GM10847 (cell line): ENCODE data around the gene VSNL1.

Experiments
- POLR2A ChIP-seq: IDR thresholded peaks from 2 replicates; pipeline ENCODE4 v1.6.1; 2011; ENCODE audit not compliant: insufficient read length; ENCODE audit errors: extremely low read depth

Gene VSNL1

DNA sequence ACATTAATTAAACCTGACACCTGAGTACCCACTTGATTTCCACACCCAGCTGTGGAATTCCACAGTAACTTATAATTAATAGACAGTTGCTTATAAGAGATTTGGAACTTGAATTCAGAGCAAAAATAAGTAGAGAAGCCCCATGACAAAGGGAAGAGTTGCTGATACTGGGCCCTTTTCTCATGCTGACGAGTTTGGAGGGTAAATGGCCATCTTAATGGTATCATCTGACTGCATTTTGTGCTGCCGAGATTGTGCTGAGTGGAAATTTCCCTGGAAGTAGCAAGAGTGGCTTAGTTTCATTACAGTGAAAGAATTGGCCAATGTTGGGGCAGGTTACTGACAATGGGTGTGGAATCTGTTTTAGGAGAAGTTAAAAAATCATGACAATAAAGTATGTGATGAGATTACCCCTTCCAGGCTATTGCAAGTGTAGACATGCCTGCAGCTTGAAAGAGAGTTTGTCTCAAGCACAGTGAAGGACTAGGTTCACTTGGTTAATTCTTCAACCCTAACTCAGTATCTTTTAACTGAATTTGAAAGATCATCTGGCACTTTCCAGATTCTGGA is 49.9 kb downstream of the VSNL1 start:
- no peak for TF ChIP-seq POLR2A

DNA sequence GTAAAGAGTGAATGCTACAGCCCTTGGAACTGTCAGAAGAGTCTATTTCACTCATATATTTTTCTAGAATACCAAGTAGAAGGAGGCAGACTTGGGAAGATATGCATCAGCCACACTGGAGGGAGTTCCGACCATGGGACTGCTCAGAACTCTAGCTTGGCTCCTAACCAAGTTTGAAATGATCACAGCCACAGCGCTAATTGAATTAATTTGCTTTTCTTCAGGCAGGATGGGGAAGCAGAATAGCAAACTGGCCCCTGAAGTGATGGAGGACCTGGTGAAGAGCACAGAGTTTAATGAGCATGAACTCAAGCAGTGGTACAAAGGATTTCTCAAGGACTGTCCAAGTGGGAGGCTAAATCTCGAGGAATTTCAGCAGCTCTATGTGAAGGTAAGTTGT is 51.4 kb downstream of the VSNL1 start:
- TF ChIP-seq POLR2A, result no peak

DNA sequence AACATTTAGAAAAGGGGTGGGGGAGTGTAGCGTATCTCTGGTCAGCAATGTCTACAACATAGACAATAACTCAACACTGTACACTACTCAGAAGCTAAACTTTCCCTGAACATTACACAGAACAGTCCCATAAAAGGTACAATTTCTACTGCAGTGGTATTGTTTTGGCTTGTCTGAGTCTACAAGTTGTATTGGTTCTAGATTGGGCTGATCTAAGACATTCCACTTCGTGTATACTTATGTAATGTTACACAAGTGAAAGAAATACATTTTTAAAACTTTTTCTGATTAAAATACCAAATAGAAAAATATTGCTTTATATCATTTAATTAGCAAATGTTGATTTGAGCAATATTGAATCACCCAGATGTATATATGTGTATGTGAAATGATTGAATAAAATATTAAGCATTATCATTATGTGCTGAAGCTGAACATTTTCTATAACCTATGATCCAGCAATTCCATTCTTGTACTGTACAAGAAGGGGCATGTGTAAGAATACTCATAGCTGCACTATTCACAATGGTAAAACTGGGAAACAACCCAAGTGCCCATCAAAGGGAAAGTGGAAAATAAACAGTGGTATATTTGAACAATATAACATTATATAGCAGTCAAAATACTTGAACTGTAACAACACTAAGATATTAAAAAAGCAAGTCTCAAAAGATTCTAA is 52.4 kb downstream of the VSNL1 start:
- no peak for TF ChIP-seq POLR2A

DNA sequence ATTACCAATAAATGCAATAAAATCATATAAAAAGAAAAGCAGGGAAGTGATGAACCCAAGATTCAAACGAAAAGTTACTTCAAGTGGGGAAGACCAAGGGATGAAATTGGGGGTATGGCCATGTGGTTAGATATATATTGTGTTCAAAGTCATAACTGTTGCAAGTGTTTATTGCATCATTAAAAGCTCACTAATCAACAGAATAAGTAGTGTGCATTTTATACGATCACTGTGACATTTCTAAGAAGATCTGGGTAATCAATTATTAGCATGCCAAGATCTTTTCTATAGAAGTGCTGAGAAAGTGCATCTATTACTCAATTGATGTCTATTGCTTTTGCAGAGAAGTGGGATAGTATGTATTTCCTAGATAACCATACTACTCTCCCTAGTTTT is 52.9 kb downstream of the VSNL1 start:
- no peak for TF ChIP-seq POLR2A

DNA sequence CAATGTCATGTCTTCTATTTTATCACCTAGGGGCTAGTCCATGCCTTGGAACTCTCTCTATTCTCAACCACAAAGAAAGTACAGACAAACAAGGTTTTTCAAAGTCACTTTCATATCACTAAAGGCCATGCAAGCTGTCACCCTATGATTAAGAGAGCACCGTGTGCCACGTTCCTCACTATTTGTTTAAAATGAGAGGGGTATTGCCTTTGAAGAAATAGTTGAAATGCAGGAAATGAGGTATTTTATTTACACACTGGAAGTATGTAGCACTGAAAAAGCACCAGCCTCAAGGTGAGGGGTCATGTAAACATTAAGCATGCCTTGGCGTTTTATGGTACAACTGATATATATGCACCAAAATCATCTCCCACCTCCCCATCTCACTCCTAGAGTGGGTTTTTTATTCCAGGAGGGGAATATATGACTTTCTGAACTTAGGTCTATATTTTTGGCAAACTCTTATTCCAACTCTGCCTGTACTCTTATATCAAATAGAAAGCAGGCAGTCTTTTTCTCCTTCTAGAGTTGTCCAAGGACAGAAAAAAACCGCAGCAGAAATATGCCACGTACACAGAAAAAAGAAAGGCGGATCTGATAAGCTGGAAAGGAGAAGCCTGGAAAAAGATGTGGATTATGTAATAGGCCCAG is 53.5 kb downstream of the VSNL1 start:
- no peak for TF ChIP-seq POLR2A

DNA sequence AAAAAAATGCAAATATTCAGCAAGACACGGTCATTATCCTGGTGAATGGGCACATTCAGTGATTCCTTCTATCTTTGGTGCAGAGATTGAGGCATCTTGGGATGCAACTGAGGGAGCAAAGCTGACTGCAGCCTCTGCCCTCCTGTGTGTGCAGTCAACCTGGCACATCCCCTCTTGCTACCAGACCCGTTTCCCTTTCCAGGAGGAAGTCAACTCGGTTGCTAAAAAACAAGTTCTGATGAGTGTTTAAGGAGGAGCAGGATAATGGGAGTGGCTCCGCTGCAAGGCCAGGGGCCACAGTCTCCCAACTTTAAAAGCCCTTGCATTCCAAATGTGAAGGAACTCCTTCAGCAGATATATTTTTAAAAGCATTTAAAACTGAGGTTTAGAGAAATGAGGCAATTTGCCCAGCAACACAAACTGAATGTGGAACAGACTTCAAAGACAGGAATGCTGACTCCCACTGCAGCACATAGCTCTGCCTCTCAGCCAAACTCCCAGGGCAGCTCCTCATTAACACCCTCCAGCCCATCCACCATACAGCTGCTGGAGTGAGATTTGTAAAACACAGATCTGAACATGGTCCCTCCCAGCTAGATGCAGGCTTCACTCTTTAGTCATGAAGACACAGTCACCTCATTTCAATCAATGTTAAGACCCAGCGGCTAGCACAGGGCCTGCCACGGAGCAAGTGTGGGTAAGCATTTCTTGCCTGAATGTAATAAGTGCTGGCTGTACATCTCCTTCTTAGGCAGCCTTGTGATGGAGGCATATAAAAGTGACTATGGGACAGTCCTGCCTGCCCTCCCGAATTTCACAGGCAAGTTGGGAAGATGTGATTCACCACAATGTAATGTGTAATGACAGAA is 54.3 kb downstream of the VSNL1 start:
- TF ChIP-seq POLR2A, result no peak

DNA sequence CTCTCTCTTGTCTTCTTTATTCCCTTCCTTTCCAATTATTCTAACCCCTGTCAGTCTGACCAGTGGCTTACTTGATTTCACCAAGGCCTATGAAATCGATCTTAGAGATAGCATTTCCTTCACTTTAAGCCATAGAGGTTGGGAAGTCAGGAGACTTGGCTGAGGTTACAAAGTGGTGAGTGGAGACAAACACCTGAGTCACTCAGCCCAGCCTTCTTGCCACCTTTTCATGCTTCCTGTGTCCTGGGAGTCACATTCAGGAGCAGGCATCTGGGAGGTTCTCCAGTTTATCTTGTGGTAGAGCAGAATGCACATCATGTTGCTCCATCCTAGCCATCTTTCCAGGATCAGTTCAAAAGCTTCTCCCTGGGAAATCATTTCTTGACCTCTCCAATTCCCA is 59.1 kb downstream of the VSNL1 start:
- TF ChIP-seq POLR2A, result no peak

DNA sequence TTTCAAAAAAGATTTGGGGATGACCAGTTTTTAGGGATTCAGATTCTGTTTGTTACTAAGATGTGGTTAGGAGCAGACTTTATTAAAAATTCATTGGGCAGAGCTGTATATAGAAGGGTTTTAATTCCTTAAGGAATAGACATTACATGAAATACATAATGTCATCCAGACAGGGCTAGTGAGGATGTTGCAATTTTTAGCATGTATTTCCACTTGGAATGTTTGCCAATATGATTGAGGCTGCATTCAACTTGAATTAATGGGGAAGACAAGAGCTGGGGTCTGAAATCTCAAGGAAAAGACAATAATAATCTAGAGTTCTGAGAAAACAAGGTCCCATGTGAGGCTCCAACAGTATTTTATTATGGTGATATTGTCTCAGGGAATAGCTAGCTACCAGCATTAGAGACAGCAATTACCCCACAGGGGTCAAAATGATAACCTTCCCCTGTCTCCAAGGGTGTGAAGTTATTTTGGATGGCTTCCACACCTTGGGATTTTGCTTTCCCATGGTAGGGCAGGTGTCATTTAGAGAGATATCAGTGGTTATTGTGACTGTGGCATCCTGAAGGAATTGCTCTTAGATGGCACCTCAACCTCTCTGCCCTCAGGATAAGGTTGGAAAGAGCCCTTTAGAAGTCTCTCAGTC is 60.2 kb downstream of the VSNL1 start:
- TF ChIP-seq POLR2A, result no peak

DNA sequence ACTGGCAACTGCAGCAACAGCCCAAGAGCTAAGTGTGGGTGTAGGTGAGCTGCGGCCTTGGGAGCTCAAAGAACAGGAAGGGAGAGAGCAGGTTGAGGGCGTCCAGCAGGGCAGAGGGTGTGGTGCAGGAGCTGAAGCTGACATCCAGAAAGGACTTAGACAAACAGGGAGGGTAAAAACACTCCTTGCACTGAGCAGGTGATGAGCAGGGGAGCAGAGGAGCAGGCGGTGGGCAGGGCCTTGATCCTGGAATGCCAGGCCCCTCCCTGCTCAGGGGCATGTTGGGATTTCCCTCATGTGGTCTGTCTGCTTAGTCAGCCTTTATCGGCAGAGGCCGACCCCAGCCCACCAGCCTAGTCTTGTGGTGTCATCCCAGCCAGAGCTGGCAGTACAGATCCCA is 63.6 kb downstream of the VSNL1 start:
- TF ChIP-seq POLR2A, result no peak

DNA sequence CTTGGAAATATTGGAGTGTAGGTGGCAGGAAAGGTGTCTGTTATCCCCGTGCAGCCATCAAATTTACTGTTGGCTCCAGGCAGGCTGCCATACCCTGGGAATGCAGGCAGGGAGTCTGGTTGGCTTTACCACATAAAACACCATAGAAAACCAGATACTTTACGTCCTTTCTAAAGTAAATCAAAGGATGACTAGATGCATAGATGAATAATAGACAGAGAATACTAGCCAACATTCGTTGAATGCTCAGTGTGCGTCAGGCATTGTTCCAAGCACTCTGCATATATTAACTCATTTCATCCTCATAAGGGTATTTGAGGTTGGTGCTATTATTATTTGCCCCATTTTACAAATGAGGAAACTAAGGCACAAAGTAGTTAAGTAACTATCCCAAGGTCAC is 65.2 kb downstream of the VSNL1 start:
- TF ChIP-seq POLR2A, result no peak

DNA sequence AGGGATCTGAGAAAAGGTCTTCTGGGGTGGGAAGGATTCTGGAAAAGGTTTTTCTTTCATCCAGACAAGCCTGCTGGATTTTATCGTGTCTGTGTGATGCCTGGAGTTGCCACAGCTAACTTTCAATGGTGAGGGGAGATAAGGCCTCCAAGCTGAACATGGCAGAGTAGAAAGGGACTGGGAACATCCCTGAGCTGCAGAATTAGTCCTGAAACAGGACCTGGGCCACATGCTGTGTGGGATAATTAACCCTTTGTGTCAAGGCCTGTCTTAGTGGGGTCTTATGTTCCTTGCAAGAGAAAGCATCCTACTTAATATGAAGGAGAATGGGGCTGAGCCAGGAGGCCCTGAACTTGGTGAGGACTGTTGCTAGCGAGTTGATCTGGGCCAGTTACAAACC is 66.4 kb downstream of the VSNL1 start:
- no peak for TF ChIP-seq POLR2A

DNA sequence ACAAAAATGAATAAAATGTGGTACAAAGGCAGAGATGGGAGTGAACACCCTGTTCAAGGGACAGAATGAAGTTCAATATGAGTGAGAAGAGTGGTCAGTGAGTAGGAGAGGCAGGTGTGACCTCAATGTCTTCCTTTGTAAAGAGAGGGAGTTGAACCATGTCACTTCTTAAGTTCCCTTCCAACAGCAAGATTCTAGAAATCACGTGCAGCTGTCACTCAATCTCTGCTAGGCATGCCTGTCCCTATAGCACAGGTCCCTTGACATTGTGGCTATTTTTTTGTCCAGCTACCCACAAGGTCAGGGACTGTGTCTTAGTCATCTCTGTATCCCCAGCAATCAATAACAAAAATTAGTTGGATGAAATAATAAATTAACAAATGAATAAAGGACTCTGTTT is 66.9 kb downstream of the VSNL1 start:
- TF ChIP-seq POLR2A, result no peak

DNA sequence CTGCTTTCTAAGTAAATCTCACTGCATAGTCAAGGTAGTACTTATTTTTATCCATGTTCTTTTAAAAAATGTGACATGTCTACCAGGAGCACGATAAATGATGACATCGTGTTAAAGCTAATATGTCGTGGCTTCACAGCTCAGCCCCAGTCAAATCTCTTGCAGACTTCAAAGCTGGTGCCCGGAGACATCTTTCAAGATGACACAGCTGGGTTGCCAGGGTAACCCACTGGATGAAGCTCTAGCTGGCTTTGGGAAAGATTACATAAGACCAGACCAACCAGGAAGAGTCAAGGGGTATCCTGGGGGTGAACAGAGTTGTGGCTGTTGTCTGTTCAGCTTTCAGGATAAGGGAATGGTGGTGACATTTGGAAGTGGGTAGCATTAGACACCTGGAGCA is 67.8 kb downstream of the VSNL1 start:
- no peak for TF ChIP-seq POLR2A

DNA sequence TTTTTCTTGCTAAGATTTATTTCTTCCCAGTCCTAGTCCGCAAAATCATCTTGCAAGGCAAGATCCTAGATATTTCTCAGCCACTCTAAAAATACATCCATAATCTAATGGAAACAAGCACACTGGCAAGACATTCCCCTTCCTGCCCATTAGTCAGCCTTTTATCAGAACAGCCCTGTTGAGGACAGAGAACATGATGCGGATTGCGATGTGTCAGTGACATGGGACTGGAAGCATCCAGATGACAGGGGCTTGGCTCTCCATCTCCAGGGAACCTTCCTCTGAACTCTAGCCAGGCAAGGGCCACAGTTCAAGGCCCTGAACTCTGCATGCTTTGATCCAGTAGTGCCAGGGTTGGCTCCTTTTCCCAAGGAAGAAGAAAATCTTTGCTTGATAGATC is 70.0 kb downstream of the VSNL1 start:
- no peak for TF ChIP-seq POLR2A

DNA sequence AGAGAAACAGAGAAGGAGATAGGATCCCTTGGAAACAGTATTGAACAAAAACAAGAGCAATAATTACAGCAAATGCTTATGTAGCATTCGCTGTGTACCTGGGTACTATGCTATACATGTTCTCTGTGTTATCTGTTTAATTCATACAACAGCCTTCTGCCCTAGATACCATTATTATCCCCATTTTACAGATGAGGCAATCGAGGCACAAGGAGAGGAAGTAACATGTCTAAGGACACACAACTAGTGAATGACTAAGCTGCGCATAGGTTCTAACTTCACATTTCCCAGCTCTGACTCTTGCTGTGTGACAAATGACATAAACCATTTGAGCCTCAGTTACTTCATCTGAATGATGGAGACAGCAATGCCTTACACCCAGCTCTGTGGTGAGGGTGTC is 70.5 kb downstream of the VSNL1 start:
- no peak for TF ChIP-seq POLR2A
